AG04450 (cell line): ENCODE results near the gene TNFRSF19. TPM values are rescaled to one million over a fixed set of nuclear protein-coding genes. Genes with fewer than 3 reads are reported as not detected.

Source experiments
- CTCF ChIA-PET: fragments of 300-600, 350-600 bp; formaldehyde crosslinking; extraction: SDS; loops from one replicate; lab custom pipeline; 2022; ENCODE audit warnings: antibody characterized with exemption, inconsistent platforms; lab: Charles Lee
- POLR2A ChIA-PET: fragments of 350-600 bp; formaldehyde crosslinking; extraction: SDS; loops from one replicate; lab custom pipeline; 2021; ENCODE audit warnings: antibody characterized with exemption, inconsistent platforms; lab: Yijun Ruan, JAX
- DNase-seq: peaks from one replicate; pipeline ENCODE4 v3.0.0-alpha.2; 2011; ENCODE audit warnings: low read depth, low spot score
- H3K27ac ChIP-seq: one replicate; pipeline ENCODE4 v1.5.1; 2012; ENCODE audit warnings: low read depth, low read length, control low read depth
- H3K27me3 ChIP-seq: one replicate; pipeline ENCODE4 v1.6.0; 2012; ENCODE audit warnings: low read length; ENCODE audit not compliant: control insufficient read depth, insufficient read depth
- H3K4me3 ChIP-seq: 2 replicates; pipeline ENCODE4 v1.5.1; 2011; ENCODE audit warnings: mild to moderate bottlenecking, low read depth, low read length, control low read depth
- H3K9me3 ChIP-seq: 2 replicates; pipeline ENCODE4 v1.5.1; 2012; ENCODE audit warnings: low read length; ENCODE audit not compliant: control insufficient read depth, insufficient read depth
- CTCF ChIP-seq: IDR thresholded peaks from 2 replicates; pipeline ENCODE4 v1.5.1; 2011; ENCODE audit warnings: low read depth, low read length, control low read depth, inconsistent platforms
- polyA plus RNA-seq: library from polyadenylated mRNA; depleted of rRNA; stranded (reverse); fragments of >200 nt; gene quantifications from 2 replicates; pipeline ENCODE4 v1.2.3, GENCODE V29; 2011

TNFRSF19 gene
- polyA plus RNA-seq, 1 experiment: 183 TPM

- H3K27me3 ChIP-seq: no peaks in the 10 kb centered on the region
- no peak overlapping the region for H3K27ac ChIP-seq
- H3K4me3 ChIP-seq: no peak overlapping the region
- no peak for TF ChIP-seq CTCF
- CTCF ChIA-PET: interaction anchor here (0.5 kb wide), 1 partner anchor 186 kb away, joined by 4 read pairs; no protein-coding TSS in a partner anchor
- DNase-seq: no peak
- H3K9me3 ChIP-seq: no peaks in the 10 kb centered on the region; the same call in 1 of the 2 replicates
- POLR2A ChIA-PET: interaction anchor here (1.7 kb wide), 1 partner anchor 18 kb away, joined by 8 read pairs; no protein-coding TSS in a partner anchor
Measured at GRCh38 chr13:23655321-23655720, 85.1 kb downstream of the TNFRSF19 start.

GRCh38 chr13:23656637-23657371 is 86.6 kb downstream of the TNFRSF19 start:
- ChIA-PET CTCF (interaction anchor here (0.6 kb wide), 1 partner anchor 51 kb away, joined by 6 read pairs; no protein-coding TSS in a partner anchor), POLR2A (interaction anchor here (0.6 to 1.0 kb wide), 3 partner anchors 15 to 47 kb away, joined by 3 to 4 read pairs (median 4); no protein-coding TSS in a partner anchor)
- no peaks in the 10 kb centered on the region; the same call in 1 of the 2 replicates for H3K9me3 ChIP-seq
- no peaks in the 10 kb centered on the region for H3K27me3 ChIP-seq
- no peak overlapping the region for H3K4me3 ChIP-seq
- TF ChIP-seq CTCF: no peak
- DNase-seq: peak; percentile 84
- peak overlapping the region; percentile 25 for H3K27ac ChIP-seq

- DNase-seq: no peak
- no peaks in the 10 kb centered on the region; the same call in 1 of the 2 replicates for H3K9me3 ChIP-seq
- ChIA-PET POLR2A (no interaction called here), CTCF (no interaction called here)
- H3K27me3 ChIP-seq: no peaks in the 10 kb centered on the region
- no peak for TF ChIP-seq CTCF
- no peak overlapping the region for H3K4me3 ChIP-seq
- peak overlapping the region; percentile 23 for H3K27ac ChIP-seq
Measured at GRCh38 chr13:23658929-23659541, 88.8 kb downstream of the TNFRSF19 start.

- Histone ChIP-seq H3K4me3 (no peak overlapping the region), H3K9me3 (no peaks in the 10 kb centered on the region; the same call in 1 of the 2 replicates), H3K27me3 (no peaks in the 10 kb centered on the region), H3K27ac (no peak overlapping the region)
- no peak for DNase-seq
- no peak for TF ChIP-seq CTCF
- ChIA-PET POLR2A (no interaction called here), CTCF (no interaction called here)
Measured at GRCh38 chr13:23660249-23660648, 90.0 kb downstream of the TNFRSF19 start.
